Cardiac fibroblast (primary cell): Measurements from ENCODE around the gene SSTR3.

ENCODE experiments used
- DNase-seq, 2 donors: peaks; one replicate each; pipeline versions ENCODE4 v3.0.0 to v3.0.0-alpha.2; 2010; ENCODE audit warnings: low read depth in 2 of 2
- H3K4me3 ChIP-seq, 2 donors: replicated peaks in 1 of 2; 1 replicate in 1 of 2; 2 replicates in 1 of 2; pipeline ENCODE4 v1.5.1; 2011; ENCODE audit warnings: low read depth in 2 of 2, low read length in 2 of 2, mild to moderate bottlenecking in 2 of 2, moderate library complexity in 1 of 2
- TF ChIP-seq, protein P1 (sequence below): IDR thresholded peaks from one replicate; pipeline ENCODE4 v1.5.1; 2011; ENCODE audit warnings: low read depth, mild to moderate bottlenecking, low read length, inconsistent platforms

SSTR3 gene

GRCh38 chr22:37167176-37167980 is 44.9 kb downstream of the SSTR3 start:
- no peak overlapping the region for H3K4me3 ChIP-seq

GRCh38 chr22:37166675-37167066 is 45.6 kb downstream of the SSTR3 start:
- H3K4me3 ChIP-seq: no peak overlapping the region
- DNase-seq: peak; percentile 80 to 82
- TF ChIP-seq, protein P1, sequence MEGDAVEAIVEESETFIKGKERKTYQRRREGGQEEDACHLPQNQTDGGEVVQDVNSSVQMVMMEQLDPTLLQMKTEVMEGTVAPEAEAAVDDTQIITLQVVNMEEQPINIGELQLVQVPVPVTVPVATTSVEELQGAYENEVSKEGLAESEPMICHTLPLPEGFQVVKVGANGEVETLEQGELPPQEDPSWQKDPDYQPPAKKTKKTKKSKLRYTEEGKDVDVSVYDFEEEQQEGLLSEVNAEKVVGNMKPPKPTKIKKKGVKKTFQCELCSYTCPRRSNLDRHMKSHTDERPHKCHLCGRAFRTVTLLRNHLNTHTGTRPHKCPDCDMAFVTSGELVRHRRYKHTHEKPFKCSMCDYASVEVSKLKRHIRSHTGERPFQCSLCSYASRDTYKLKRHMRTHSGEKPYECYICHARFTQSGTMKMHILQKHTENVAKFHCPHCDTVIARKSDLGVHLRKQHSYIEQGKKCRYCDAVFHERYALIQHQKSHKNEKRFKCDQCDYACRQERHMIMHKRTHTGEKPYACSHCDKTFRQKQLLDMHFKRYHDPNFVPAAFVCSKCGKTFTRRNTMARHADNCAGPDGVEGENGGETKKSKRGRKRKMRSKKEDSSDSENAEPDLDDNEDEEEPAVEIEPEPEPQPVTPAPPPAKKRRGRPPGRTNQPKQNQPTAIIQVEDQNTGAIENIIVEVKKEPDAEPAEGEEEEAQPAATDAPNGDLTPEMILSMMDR: peak; percentile 96

More at GRCh38 chr22:37167176-37167980, 44.9 kb downstream of the SSTR3 start:
- TF ChIP-seq, protein P1: no peak
- DNase-seq: no peak

DNA sequence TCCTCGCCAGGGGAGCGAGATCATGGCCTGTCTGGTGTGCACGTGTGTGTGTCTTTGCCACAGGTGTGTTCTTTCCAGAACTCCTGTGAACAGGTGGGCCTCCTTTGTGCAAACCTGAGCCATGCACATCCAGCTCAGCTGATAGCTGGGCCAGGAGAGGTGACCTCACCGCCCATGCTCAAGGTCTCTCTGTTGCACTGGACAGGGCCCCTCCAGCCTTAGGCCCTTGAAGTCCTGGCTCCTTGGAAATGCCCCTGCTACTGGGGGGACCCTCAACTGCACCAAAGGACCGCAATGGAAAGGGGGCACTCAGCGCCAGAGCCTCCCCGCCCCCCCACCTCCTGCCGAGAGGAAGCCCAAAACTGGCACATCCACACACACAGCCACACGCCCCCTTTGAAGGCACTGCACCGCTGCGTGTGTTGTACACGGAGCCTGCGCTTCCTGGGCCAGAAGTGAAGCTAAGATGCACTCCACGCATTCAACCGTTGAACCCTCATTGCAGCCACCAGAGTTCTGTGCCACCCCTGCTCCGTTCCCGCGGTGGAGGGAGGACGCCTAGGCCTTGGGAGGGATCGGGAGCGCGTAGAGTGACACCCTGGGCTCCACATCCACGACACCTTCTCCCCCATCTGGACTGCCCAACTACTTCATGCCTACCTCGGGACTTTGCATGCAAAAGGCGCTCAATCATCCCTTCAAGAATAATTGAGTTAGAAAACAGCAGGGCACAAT is 46.2 kb downstream of the SSTR3 start:
- DNase-seq: no peak
- TF ChIP-seq, protein P1: no peak
- H3K4me3 ChIP-seq: no peak overlapping the region

- no peak for DNase-seq
- H3K4me3 ChIP-seq: no peak overlapping the region
These were observed 47.2 kb downstream of the SSTR3 start for GRCh38 chr22:37165066-37165465.

GRCh38 chr22:37164505-37164887 is 47.8 kb downstream of the SSTR3 start:
- DNase-seq: no peak
- H3K4me3 ChIP-seq: no peak overlapping the region
- TF ChIP-seq, protein P1: no peak

More at GRCh38 chr22:37165066-37165465, 47.2 kb downstream of the SSTR3 start:
- TF ChIP-seq, protein P1: no peak

GRCh38 chr22:37163575-37164504 is 48.4 kb downstream of the SSTR3 start:
- H3K4me3 ChIP-seq: no peak overlapping the region
- TF ChIP-seq, protein P1: no peak
- no peak for DNase-seq
